Activated naive CD8-positive, alpha-beta T cell (primary cell): Measurements from ENCODE around the gene FABP7.

ENCODE experiments used
- H3K27ac Mint-ChIP-seq: one replicate; pipeline ENCODE4 v1.8.0; 2021; ENCODE audit warnings: mixed read lengths
- H3K27me3 Mint-ChIP-seq: one replicate; pipeline ENCODE4 v1.8.0; 2021; ENCODE audit warnings: mixed read lengths
- H3K36me3 Mint-ChIP-seq: one replicate; pipeline ENCODE4 v1.8.0; 2021; ENCODE audit warnings: mixed read lengths
- H3K4me1 Mint-ChIP-seq: one replicate; pipeline ENCODE4 v1.8.0; 2021; ENCODE audit warnings: low read depth, mixed read lengths
- H3K4me3 Mint-ChIP-seq: one replicate; pipeline ENCODE4 v1.8.0; 2021; ENCODE audit warnings: mild to moderate bottlenecking, mixed read lengths
- H3K9me3 Mint-ChIP-seq: one replicate; pipeline ENCODE4 v1.8.0; 2021; ENCODE audit warnings: low read depth, mixed read lengths

FABP7 gene

GRCh38 chr6:122749451-122750050, 30.0 kb upstream of the FABP7 start:
- H3K36me3 Mint-ChIP-seq, result peaks cover 3% of the 10 kb centered on the region
- peaks cover 29% of the 10 kb centered on the region for H3K4me1 Mint-ChIP-seq
- no peaks in the 10 kb centered on the region for H3K27me3 Mint-ChIP-seq
- no peaks in the 10 kb centered on the region for H3K9me3 Mint-ChIP-seq
- H3K27ac Mint-ChIP-seq, result peak overlapping the region; percentile 10
- H3K4me3 Mint-ChIP-seq, result no peak overlapping the region

- Mint-ChIP-seq H3K27me3 (no peaks in the 10 kb centered on the region), H3K4me3 (peak overlapping the region; percentile 33), H3K4me1 (peaks cover 33% of the 10 kb centered on the region), H3K36me3 (peaks cover 3% of the 10 kb centered on the region), H3K27ac (peak overlapping the region; percentile 89), H3K9me3 (no peaks in the 10 kb centered on the region)
Observed at GRCh38 chr6:122751326-122751725, 28.2 kb upstream of the FABP7 start.

- H3K4me1 Mint-ChIP-seq, result peaks cover 33% of the 10 kb centered on the region
- H3K4me3 Mint-ChIP-seq, result no peak overlapping the region
- no peak overlapping the region for H3K27ac Mint-ChIP-seq
- H3K36me3 Mint-ChIP-seq, result peaks cover 3% of the 10 kb centered on the region
- no peaks in the 10 kb centered on the region for H3K9me3 Mint-ChIP-seq
- H3K27me3 Mint-ChIP-seq, result no peaks in the 10 kb centered on the region
Observed at GRCh38 chr6:122752459-122752858, 27.1 kb upstream of the FABP7 start.

GRCh38 chr6:122753000-122753687, 26.4 kb upstream of the FABP7 start:
- H3K9me3 Mint-ChIP-seq, result no peaks in the 10 kb centered on the region
- H3K36me3 Mint-ChIP-seq, result peaks cover 3% of the 10 kb centered on the region
- no peak overlapping the region for H3K4me3 Mint-ChIP-seq
- H3K4me1 Mint-ChIP-seq, result peaks cover 33% of the 10 kb centered on the region
- H3K27me3 Mint-ChIP-seq, result no peaks in the 10 kb centered on the region
- H3K27ac Mint-ChIP-seq, result no peak overlapping the region

- Mint-ChIP-seq H3K36me3 (peaks cover 3% of the 10 kb centered on the region), H3K9me3 (no peaks in the 10 kb centered on the region), H3K27ac (no peak overlapping the region), H3K27me3 (no peaks in the 10 kb centered on the region), H3K4me3 (no peak overlapping the region), H3K4me1 (peaks cover 33% of the 10 kb centered on the region)
Observed at GRCh38 chr6:122753688-122754056, 25.8 kb upstream of the FABP7 start.

DNA sequence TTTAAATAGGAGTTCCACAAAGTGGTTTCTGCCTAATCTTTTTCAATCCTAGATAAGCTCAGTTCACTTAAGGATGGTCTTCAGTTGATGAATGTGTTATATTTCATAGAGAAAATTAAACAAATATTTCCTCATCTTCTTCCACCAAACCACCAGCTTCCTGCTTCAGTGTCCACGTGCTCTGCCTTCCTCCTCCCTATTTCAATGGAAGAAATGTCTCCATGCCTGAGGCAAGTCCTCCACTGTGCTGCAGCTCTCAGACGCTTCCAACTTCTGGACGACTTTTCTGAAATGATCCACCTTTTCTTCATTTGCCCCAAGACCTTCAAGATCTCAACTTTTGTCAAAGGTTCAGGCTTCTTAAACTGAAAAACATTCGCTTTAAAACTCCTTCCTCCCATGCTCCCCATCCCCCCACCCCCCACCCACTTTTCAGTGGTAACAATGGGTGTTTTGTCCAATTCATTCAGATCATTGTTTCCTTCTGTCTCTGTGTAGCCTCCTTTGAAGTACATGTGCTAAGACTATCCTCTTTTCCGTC, 25.3 kb upstream of the FABP7 start:
- Mint-ChIP-seq H3K4me3 (no peak overlapping the region), H3K27me3 (no peaks in the 10 kb centered on the region), H3K36me3 (peaks cover 3% of the 10 kb centered on the region), H3K4me1 (peaks cover 37% of the 10 kb centered on the region), H3K27ac (no peak overlapping the region), H3K9me3 (no peaks in the 10 kb centered on the region)

GRCh38 chr6:122755901-122756300, 23.6 kb upstream of the FABP7 start:
- H3K4me3 Mint-ChIP-seq, result no peak overlapping the region
- no peak overlapping the region for H3K27ac Mint-ChIP-seq
- no peaks in the 10 kb centered on the region for H3K9me3 Mint-ChIP-seq
- peaks cover 34% of the 10 kb centered on the region for H3K4me1 Mint-ChIP-seq
- no peaks in the 10 kb centered on the region for H3K36me3 Mint-ChIP-seq
- no peaks in the 10 kb centered on the region for H3K27me3 Mint-ChIP-seq

DNA sequence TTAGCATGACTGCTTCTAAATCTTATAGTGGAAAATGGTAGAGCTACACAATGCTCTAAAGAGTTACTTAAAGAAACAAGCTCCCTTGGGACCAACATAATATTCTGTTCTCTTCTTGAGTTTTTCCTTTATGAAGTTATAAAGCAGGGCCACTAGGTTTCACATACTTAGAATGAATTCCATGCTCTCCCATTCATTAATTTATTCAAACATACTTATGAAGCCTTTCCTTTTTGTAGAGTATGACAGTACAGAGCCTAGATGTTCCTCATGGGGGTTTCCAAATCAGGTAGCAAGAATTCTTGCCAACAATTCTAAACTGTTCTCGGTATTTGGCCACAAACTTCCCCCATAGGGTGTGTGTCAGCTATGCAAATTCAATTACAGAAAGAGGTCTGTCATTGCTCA, 20.6 kb upstream of the FABP7 start:
- no peaks in the 10 kb centered on the region for H3K9me3 Mint-ChIP-seq
- peak overlapping the region; percentile 46 for H3K27ac Mint-ChIP-seq
- no peaks in the 10 kb centered on the region for H3K27me3 Mint-ChIP-seq
- peaks cover 10% of the 10 kb centered on the region for H3K4me1 Mint-ChIP-seq
- no peaks in the 10 kb centered on the region for H3K36me3 Mint-ChIP-seq
- H3K4me3 Mint-ChIP-seq, result no peak overlapping the region

- H3K27ac Mint-ChIP-seq, result no peak overlapping the region
Observed at GRCh38 chr6:122760330-122760729, 19.2 kb upstream of the FABP7 start.

DNA sequence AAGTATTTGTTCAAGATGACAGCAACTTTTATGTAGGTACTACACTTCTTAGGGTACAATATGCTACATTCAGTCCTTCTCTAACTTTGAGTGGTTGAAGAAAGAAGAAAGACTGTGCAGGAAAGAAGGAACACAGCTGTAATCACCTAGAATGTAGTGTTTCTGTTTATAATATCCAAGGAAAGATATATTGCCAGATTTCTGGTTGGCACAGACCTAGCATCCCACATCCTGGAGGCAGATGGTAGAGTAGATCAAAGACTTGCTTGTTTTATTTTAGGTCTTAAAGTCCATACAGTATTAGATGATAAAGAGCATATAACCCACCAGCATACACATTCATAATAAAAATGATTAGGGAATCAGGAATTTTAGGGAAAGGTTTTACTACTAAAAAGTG, 13.3 kb upstream of the FABP7 start:
- Mint-ChIP-seq H3K4me1 (no peaks in the 10 kb centered on the region), H3K4me3 (no peak overlapping the region), H3K36me3 (no peaks in the 10 kb centered on the region), H3K9me3 (no peaks in the 10 kb centered on the region), H3K27ac (no peak overlapping the region), H3K27me3 (peaks cover 10% of the 10 kb centered on the region)

More at GRCh38 chr6:122760330-122760729, 19.2 kb upstream of the FABP7 start:
- H3K4me1 Mint-ChIP-seq, result peaks cover 6% of the 10 kb centered on the region
- no peak overlapping the region for H3K4me3 Mint-ChIP-seq
- H3K27me3 Mint-ChIP-seq, result no peaks in the 10 kb centered on the region
- H3K9me3 Mint-ChIP-seq, result no peaks in the 10 kb centered on the region
- no peaks in the 10 kb centered on the region for H3K36me3 Mint-ChIP-seq

- no peak overlapping the region for H3K4me3 Mint-ChIP-seq
- peaks cover 14% of the 10 kb centered on the region for H3K27me3 Mint-ChIP-seq
- no peak overlapping the region for H3K27ac Mint-ChIP-seq
- no peaks in the 10 kb centered on the region for H3K4me1 Mint-ChIP-seq
- H3K36me3 Mint-ChIP-seq, result no peaks in the 10 kb centered on the region
- peaks cover 5% of the 10 kb centered on the region for H3K9me3 Mint-ChIP-seq
Observed at GRCh38 chr6:122770835-122771601, 8.5 kb upstream of the FABP7 start.

GRCh38 chr6:122772724-122773415, 6.6 kb upstream of the FABP7 start:
- Mint-ChIP-seq H3K9me3 (peaks cover 8% of the 10 kb centered on the region), H3K36me3 (no peaks in the 10 kb centered on the region), H3K4me3 (no peak overlapping the region), H3K27ac (no peak overlapping the region), H3K4me1 (no peaks in the 10 kb centered on the region), H3K27me3 (peaks cover 9% of the 10 kb centered on the region)

- Mint-ChIP-seq H3K27me3 (peaks cover 7% of the 10 kb centered on the region), H3K4me3 (no peak overlapping the region), H3K36me3 (no peaks in the 10 kb centered on the region), H3K4me1 (no peaks in the 10 kb centered on the region), H3K9me3 (peaks cover 8% of the 10 kb centered on the region), H3K27ac (no peak overlapping the region)
Observed at GRCh38 chr6:122775975-122776374, 3.5 kb upstream of the FABP7 start.

DNA sequence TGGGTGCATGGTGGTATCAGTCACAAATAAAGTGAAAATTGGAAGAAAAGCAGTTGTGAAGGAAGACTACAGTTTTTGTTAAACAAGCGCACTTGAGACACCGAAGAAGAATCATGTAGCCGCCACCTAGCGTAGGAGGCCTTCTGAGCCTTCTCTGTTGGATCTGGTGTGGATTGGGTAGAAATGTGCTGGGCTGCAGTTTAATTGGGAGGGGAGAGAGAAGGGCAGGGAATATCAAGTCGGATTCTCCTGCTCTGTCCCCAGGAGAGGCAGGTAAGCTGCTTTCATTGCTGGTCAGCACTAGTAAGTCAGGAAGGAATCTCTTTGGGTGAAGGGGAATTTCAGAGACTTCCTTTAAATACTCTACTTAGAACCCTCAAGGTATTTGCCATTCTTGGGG, 1.2 kb upstream of the FABP7 start:
- peaks cover 8% of the 10 kb centered on the region for H3K9me3 Mint-ChIP-seq
- no peaks in the 10 kb centered on the region for H3K4me1 Mint-ChIP-seq
- H3K27ac Mint-ChIP-seq, result no peak overlapping the region
- peaks cover 3% of the 10 kb centered on the region for H3K27me3 Mint-ChIP-seq
- no peaks in the 10 kb centered on the region for H3K36me3 Mint-ChIP-seq
- no peak overlapping the region for H3K4me3 Mint-ChIP-seq
